ENCODE data around the gene RNF149.
"Not testable (repeated sequence)": the region's sequence is repeated elsewhere in the genome, so short reads cannot be mapped to it uniquely, and the experiment has no call there.

Gene RNF149

DNA sequence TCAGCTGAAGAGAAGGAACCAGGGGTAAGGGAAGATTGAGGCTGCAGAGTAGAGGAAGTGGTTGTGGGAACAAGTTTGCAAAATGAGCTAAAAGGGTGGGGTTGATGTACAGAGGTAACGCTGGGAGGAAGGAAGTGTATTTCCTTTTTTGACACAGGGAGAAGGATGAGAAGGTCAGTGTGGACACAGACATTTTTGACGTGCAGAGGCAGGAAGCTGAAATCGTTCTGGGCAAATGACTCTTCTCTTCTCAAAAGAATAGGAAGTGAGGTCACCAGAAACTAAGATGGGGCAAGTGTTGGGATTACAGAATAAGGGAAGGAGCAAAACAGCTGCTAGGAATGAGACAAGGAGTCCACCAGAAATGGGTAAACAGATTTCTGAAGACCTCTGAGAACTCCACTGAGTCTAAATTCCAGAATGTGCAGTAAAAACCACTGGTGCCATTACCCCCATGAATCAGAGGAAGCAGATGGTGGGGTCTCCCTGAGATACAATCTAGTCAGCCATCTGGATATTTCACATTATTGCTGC lies 20.0 kb upstream of the RNF149 start:
- Mint-ChIP-seq H3K9me3 (peaks cover 4% of the 10 kb centered on the region), H3K27me3 (ENCODE audit: low read depth) (no peaks in the 10 kb centered on the region), H3K4me1 (no peaks in the 10 kb centered on the region), H3K36me3 (ENCODE audit: low read depth) (no peaks in the 10 kb centered on the region), H3K27ac (no peak overlapping the region), H3K4me3 (no peak overlapping the region)
- TF ChIP-seq, protein P1, sequence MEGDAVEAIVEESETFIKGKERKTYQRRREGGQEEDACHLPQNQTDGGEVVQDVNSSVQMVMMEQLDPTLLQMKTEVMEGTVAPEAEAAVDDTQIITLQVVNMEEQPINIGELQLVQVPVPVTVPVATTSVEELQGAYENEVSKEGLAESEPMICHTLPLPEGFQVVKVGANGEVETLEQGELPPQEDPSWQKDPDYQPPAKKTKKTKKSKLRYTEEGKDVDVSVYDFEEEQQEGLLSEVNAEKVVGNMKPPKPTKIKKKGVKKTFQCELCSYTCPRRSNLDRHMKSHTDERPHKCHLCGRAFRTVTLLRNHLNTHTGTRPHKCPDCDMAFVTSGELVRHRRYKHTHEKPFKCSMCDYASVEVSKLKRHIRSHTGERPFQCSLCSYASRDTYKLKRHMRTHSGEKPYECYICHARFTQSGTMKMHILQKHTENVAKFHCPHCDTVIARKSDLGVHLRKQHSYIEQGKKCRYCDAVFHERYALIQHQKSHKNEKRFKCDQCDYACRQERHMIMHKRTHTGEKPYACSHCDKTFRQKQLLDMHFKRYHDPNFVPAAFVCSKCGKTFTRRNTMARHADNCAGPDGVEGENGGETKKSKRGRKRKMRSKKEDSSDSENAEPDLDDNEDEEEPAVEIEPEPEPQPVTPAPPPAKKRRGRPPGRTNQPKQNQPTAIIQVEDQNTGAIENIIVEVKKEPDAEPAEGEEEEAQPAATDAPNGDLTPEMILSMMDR (IDR thresholded peaks at IDR 0.05; ENCODE audit: unreplicated experiment in 3 of 3): no peak

DNA sequence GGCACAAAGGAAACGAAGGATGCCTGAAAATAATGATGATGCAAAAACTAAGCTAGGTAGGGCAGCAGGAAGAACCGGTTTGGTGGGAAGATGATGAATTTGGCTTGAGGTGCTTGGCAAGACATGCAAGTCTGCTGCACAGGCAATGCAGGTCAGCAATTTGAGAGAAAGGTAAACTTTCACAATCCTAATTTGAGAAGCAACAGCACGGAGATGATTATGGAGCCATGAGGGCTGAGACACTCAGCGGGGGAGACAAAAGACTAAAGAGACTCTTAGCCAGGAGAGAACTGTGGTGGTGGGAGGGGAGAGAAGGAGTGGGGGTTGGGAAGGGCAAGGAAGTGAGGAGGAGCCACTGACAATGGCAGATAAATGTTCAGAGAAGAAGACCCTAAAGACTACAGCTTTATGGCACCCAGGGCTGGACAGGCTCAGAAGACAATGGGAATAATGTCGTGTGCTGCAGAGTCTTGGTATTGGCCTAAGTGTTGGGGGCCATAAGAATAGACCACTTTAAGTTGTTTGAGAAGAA lies 19.4 kb upstream of the RNF149 start:
- no peak overlapping the region for H3K4me3 Mint-ChIP-seq
- H3K27me3 Mint-ChIP-seq (ENCODE audit: low read depth): peaks cover 3% of the 10 kb centered on the region
- no peaks in the 10 kb centered on the region for H3K4me1 Mint-ChIP-seq
- TF ChIP-seq, protein P1 (IDR thresholded peaks at IDR 0.05; ENCODE audit: unreplicated experiment in 3 of 3): no peak
- no peaks in the 10 kb centered on the region for H3K36me3 Mint-ChIP-seq (ENCODE audit: low read depth)
- H3K27ac Mint-ChIP-seq: no peak overlapping the region
- peaks cover 4% of the 10 kb centered on the region for H3K9me3 Mint-ChIP-seq

DNA sequence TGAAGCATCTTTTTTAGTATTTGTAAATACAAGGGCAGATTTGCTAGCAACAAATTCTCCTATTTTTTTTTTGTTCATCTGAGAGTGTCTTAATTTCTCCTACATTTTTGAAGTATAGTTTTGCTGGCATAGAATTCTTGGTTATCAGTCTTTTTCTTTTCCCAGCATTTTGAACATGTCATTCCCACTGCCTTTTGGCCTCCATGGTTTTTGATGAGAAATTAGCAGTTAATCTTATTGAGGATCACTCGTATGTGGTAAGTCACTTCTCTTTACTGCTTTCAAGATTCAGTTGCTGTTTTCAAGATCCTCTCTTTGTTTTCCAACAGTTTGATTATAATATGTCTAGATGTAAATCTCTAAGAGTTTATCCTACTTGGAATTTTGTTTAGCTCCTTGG lies 16.9 kb upstream of the RNF149 start:
- Mint-ChIP-seq H3K27ac (no peak overlapping the region), H3K4me3 (no peak overlapping the region), H3K36me3 (ENCODE audit: low read depth) (no peaks in the 10 kb centered on the region), H3K27me3 (ENCODE audit: low read depth) (peaks cover 3% of the 10 kb centered on the region), H3K9me3 (peaks cover 4% of the 10 kb centered on the region), H3K4me1 (no peaks in the 10 kb centered on the region)
- TF ChIP-seq, protein P1 (IDR thresholded peaks at IDR 0.05; ENCODE audit: unreplicated experiment in 3 of 3): no peak

DNA sequence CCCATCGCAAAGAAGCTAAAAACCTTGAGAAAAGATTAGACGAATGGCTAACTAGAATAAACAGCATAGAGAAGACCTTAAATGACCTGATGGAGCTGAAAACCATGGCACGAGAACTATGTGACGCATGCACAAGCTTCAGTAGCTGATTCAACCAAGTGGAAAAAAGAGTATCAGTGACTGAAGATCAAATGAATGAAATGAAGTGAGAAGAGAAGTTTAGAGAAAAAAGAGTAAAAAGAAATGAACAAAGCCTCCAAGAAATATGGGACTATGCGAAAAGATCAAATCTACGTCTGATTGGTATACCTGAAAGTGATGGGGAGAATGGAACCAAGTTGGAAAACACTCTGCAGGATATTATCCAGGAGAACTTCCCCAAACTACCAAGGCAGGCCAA lies 8.1 kb upstream of the RNF149 start:
- H3K36me3 Mint-ChIP-seq (ENCODE audit: low read depth); H3K4me3 Mint-ChIP-seq; H3K4me1 Mint-ChIP-seq; H3K9me3 Mint-ChIP-seq; H3K27ac Mint-ChIP-seq: not testable (repeated sequence)
- H3K27me3 Mint-ChIP-seq (ENCODE audit: low read depth): peaks cover 17% of the 10 kb centered on the region

DNA sequence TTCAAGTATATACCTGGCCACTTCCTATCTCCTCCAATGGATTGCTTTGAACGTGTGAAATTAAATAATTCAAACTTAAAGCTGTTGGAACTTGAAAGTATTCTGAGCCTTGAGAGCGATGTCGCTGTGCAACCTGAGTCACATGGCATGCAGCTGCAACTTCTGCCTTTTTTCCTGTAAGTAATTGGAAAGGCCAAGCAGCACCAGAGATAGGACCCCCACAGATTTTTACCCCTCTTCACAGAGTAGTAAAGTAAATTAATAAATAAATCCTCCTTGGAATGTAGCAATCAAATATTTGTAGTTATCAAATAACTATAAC lies 3.2 kb upstream of the RNF149 start:
- Mint-ChIP-seq H3K36me3 (ENCODE audit: low read depth) (peaks cover 1% of the 10 kb centered on the region), H3K4me1 (peaks cover 9% of the 10 kb centered on the region), H3K27ac (no peak overlapping the region), H3K4me3 (no peak overlapping the region), H3K9me3 (peaks cover 6% of the 10 kb centered on the region), H3K27me3 (ENCODE audit: low read depth) (peaks cover 5% of the 10 kb centered on the region)
- TF ChIP-seq, protein P1 (IDR thresholded peaks at IDR 0.05; ENCODE audit: unreplicated experiment in 3 of 3): no peak

DNA sequence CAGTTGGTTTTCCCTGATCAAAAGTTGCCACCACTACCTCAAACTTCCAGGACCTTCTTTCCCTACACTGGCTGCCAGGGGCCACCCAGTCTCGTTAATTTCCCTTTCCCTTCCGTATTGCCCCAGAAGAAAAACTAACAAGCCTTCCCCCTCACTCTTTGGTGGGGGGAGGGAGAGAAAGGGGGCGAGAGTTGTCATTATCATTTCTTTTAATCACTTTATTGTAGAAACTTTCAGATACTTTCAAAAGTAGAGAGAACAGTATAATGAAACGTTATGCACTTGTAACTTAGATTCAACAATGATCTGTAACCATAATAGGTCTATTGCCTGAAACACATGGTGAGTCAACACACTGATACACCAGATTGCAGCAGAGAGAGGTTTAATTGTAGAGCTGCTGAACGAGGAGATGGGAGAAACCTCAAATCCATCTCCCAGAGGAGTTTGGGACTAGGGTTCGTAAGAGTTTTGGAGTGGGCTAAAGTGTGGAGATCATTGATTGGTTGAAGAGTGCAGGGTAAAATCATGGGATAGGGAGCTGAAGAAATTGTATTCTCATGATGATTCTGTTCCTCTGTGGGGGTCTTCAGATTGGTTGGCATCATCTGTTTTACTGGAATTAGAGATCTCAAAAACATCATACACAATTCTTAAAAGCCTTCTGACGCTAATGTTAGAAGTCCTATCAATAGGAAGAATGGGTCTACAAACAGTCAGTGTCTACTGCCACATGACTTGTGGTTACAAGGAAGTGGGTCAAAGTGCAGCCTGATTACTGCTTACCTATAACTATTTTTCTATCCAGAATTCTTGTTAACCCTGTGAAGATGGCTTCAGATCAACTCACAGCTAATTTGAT lies 2.6 kb upstream of the RNF149 start:
- peaks cover 5% of the 10 kb centered on the region for H3K36me3 Mint-ChIP-seq (ENCODE audit: low read depth)
- peak overlapping the region; percentile 28 to 41 (median 35) for H3K4me3 Mint-ChIP-seq
- H3K27me3 Mint-ChIP-seq (ENCODE audit: low read depth): peaks cover 4% of the 10 kb centered on the region
- peaks cover 14% of the 10 kb centered on the region for H3K4me1 Mint-ChIP-seq
- H3K27ac Mint-ChIP-seq: no peak overlapping the region
- peaks cover under 1% of the 10 kb centered on the region for H3K9me3 Mint-ChIP-seq
- TF ChIP-seq, protein P1 (IDR thresholded peaks at IDR 0.05; ENCODE audit: unreplicated experiment in 3 of 3): no peak

Measured in nephron (organoid).